Fibroblast of villous mesenchyme (primary cell): Measurements from ENCODE around the gene BNC2. TPM values are rescaled to one million over a fixed set of nuclear protein-coding genes. Genes with fewer than 3 reads are reported as not detected.

Experiments used
- DNase-seq: peaks from one replicate; pipeline ENCODE4 v3.0.0-alpha.2; 2010; ENCODE audit warnings: low read depth
- H3K4me3 ChIP-seq: 2 replicates; pipeline ENCODE4 v1.5.1; 2011; ENCODE audit warnings: low read depth, mild to moderate bottlenecking, low read length
- total RNA-seq: library from RNA; depleted of rRNA; stranded (reverse); fragments of >200 nt; gene quantifications from 2 replicates; pipeline ENCODE4 v1.2.3, GENCODE V29; 2012
- TF ChIP-seq, protein P1 (sequence below): IDR thresholded peaks from 2 replicates; pipeline ENCODE4 v1.5.1; 2012; ENCODE audit warnings: low read depth, mild to moderate bottlenecking, low read length; ENCODE audit not compliant: insufficient read depth

BNC2 gene
- total RNA-seq, 1 donor = 33.7 TPM

DNA sequence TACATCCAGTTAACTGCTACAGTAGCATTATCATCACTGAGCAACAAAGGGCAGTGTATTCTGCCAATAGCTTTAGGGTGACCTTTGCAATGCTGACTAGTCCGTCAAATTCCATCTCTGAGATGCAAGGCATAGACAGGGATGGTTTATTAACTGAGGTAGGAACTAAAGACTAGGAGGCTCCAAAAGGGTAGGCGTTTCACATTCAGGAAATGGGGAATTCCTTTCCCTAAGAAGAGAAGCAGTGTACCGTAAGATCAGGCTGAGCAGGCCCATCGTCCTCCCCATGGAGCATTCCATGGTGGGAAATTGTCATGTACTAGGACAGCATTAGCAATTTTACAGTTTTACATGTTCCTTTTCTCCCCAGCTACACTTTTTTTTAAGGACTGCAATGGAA lies 157.7 kb downstream of the BNC2 start:
- no peak overlapping the region for H3K4me3 ChIP-seq
- TF ChIP-seq, protein P1, sequence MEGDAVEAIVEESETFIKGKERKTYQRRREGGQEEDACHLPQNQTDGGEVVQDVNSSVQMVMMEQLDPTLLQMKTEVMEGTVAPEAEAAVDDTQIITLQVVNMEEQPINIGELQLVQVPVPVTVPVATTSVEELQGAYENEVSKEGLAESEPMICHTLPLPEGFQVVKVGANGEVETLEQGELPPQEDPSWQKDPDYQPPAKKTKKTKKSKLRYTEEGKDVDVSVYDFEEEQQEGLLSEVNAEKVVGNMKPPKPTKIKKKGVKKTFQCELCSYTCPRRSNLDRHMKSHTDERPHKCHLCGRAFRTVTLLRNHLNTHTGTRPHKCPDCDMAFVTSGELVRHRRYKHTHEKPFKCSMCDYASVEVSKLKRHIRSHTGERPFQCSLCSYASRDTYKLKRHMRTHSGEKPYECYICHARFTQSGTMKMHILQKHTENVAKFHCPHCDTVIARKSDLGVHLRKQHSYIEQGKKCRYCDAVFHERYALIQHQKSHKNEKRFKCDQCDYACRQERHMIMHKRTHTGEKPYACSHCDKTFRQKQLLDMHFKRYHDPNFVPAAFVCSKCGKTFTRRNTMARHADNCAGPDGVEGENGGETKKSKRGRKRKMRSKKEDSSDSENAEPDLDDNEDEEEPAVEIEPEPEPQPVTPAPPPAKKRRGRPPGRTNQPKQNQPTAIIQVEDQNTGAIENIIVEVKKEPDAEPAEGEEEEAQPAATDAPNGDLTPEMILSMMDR = no peak
- no peak for DNase-seq

DNA sequence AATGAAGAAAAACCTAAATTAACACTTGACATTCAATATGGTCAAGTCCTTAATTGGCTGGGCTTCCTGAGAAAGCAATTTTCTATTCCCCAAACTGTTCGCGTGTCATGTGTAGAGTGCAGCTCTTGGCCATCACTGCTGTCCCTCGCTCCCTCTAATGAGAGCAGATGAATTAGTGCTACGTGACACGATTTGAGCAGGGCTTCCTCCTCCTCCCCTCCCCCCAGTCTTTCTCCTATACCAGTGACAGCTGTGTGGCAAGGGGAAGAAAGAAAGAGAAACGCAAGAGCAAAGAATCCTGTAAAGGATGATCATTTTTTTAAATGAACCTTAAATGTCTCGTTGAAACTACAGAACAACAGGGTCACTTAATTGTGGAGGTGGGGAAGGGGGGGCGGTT lies 159.6 kb downstream of the BNC2 start:
- TF ChIP-seq, protein P1 = no peak
- DNase-seq = no peak
- no peak overlapping the region for H3K4me3 ChIP-seq

DNA sequence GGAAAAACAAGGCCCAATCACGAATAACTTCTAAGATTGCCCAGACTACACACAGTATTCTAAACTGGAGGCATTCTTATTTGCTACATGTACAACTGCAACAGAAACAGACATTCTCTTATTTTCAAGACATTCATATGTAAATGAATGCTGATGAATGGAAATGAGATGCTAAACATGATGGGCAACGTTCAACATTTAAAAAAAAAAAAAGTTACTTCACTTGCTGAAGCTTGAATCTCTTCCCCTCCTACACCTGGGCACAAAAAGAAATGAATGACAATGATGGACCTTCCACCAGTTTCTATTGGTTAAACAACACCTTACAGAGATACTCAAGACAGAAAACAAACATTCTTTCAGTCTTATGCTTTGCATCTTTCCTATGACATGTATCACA lies 160.5 kb downstream of the BNC2 start:
- no peak overlapping the region for H3K4me3 ChIP-seq
- TF ChIP-seq, protein P1 = no peak
- DNase-seq = no peak

DNA sequence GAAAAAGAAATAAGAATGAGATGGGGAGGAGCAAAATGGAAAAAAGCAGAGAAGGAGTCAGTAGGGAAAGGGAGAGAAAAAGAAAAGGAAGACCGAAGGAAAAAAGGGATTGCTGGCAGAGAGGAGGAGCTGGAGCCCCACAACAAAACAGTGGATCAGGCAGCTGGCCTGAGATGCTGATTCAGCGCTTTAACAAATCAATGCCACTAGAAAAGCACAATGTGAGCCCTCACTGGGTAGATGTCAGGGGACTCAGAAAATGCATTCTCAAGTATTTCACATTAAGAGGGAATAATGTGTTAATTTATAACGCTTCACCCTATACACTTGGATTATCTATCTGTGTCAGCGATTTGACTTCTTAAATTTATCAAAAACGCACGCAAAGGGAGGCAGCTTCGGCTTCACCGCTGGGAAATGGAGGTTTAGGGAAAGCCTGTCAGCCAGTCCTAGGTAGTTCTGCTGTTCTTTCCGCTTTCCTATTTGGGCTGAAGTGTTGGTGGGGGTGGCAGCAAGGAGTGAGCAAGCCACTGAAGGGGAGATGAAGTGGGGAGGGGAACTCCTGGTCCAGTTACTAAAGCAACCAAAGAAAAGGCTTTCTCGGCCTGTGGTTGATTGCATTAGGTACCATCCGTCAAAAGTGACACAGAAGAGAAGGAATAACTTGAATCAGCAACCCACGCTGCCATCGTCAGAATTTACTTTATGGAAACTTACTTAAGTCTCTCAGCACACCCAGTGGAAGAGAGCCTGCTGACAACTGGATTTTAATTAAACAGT lies 161.6 kb downstream of the BNC2 start:
- no peak for DNase-seq
- H3K4me3 ChIP-seq = no peak overlapping the region
- TF ChIP-seq, protein P1 = no peak

DNA sequence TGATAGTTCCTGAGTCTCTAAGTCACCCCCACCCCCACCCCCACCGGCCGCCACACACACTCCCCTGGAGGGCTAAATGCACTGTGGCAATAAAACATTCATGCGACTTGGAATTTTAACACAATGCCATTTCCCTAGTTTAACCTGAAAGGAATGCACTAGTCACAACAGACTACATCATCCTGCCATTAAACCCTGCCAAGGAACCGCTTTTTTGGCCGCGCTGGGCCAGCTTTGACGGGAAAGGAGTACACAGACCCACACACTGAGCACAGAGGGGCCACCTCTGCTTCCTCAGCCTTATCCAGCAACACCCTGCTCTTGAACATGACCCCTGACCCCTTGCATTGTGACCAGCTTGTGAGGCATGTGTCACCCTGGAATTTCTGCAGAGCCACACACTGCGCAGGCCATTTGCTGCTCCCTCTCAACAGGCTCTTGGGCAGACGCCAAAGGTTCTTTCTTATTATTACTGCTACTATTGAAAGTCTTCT lies 165.3 kb downstream of the BNC2 start:
- peak; percentile 84 for DNase-seq
- peak overlapping the region; percentile 49 for H3K4me3 ChIP-seq
- TF ChIP-seq, protein P1 = no peak

DNA sequence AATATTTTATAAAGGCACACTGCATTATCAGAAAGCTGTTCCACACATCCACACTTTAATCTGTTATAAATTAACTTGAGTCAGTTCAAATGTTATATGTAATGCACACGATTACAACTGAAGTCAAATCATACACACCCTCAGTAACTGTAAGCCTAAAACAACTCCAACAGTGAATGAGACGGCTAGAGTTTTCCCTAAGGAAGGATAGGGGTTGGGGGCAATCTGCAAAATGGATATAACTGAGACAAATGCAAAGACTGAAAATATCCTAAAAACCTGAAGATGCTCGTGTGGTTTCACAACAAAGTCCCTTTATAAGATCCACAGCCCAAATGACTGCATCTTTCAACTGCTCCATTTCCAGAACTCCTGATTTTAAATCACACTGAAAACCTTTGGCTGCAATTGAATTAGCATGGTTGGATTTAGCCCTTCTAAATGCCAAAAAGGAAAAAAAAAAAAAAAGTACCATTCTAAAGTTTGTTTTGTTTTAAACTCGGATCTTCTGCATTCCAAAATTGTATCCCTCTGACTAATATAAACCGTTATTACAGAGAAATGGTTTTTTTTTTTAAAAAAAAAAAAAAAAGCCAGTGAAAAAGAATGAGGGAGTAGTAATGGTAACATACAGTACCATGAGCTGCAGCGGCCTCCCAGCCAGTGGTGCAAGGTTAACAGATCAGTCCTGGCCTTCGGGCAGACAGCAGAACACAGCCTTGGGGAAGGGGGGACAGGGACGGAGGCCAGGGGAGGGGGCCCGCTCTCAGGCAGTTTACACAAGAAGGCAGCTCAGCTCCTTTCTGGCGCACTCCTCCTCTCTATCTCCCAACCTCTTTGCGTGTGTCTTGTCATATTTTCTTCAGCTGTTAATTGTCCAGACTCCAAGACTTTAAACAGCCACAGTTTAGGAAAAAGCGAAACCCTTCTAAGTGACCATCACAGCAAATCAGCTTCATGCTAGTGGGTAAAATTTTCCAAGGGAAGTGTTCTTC lies 166.1 kb downstream of the BNC2 start:
- peak overlapping the region; percentile 49 for H3K4me3 ChIP-seq
- peak; percentile 28 for DNase-seq
- TF ChIP-seq, protein P1 = no peak
